Right lobe of liver (tissue), 6 donors: ENCODE results near the gene GPHA2. TPM values are rescaled to one million over a fixed set of nuclear protein-coding genes. Genes with fewer than 3 reads are reported as not detected.

ENCODE experiments used
- ATAC-seq, 4 donors: fragments of 200-7000 bp; cut with Tn5 transposase; one replicate each; pipeline ENCODE4 v1.9.1; 2020; ENCODE audit warnings: mild to moderate bottlenecking in 4 of 4, moderate library complexity in 4 of 4
- DNase-seq, 3 donors: peaks; one replicate each; pipeline ENCODE4 v3.0.0-alpha.2; 2020
- H3K27ac ChIP-seq, 3 donors: fragments of 200-600 bp; one replicate each; pipeline ENCODE4 v1.8.0; 2022
- H3K27me3 ChIP-seq, 2 donors: fragments of 200-600 bp; one replicate each; pipeline ENCODE4 v1.8.0; 2022
- H3K36me3 ChIP-seq, 4 donors: fragments of 200-600 bp; sonication (generic) in 1 of 4; one replicate each; pipeline versions ENCODE4 v1.5.1 to v1.8.0; 2017 to 2022; ENCODE audit warnings: control low read depth in 1 of 4
- H3K4me1 ChIP-seq, 4 donors: fragments of 200-600 bp; sonication (generic) in 1 of 4; one replicate each; pipeline versions ENCODE4 v1.5.1 to v1.8.0; 2017 to 2022; ENCODE audit warnings: control low read depth in 1 of 4
- H3K4me3 ChIP-seq, 3 donors: fragments of 200-600 bp; one replicate each; pipeline ENCODE4 v1.8.0; 2022
- H3K9me3 ChIP-seq, 4 donors: fragments of 200-600 bp; sonication (generic) in 1 of 4; one replicate each; pipeline versions ENCODE4 v1.5.1 to v1.8.0; 2017 to 2022; ENCODE audit warnings: control low read depth in 1 of 4
- CTCF ChIP-seq, 4 donors: fragments of 200-600 bp in 3 of 4; fragments of 450-650 bp in 1 of 4; IDR thresholded peaks; one replicate each; pipeline versions ENCODE4 v1.5.1 to v1.8.0; 2016 to 2022; ENCODE audit warnings: antibody characterized with exemption in 4 of 4, mild to moderate bottlenecking in 2 of 4
- POLR2A ChIP-seq: fragments of 450-650 bp; IDR thresholded peaks from one replicate; pipeline ENCODE4 v1.6.1; 2017; ENCODE audit warnings: antibody characterized with exemption, mild to moderate bottlenecking
- WGBS: methylation state at CpG from one replicate; pipeline ENCODE4 v1.1.6; 2018; ENCODE audit warnings: low coverage, low lambda C conversion rate; ENCODE audit not compliant: insufficient coverage; ENCODE audit errors: missing lambda C conversion rate; 5-methylcytosine and 5-hydroxymethylcytosine counted together
- intact Hi-C, 2 donors: fragments of 100-400 bp; cut with DNase I; formaldehyde crosslinking; loops; one replicate each; pipeline versions ENCODE4 v1.11.2 to v1.14.1; 2022
- total RNA-seq, 6 experiments: library from RNA; depleted of rRNA in 2 of 6; stranded (reverse); fragments of >200 nt in 2 of 6; fragmentation: NEBNext Ultra II Directional in 3 of 6; extraction: Animal tissue kit (Norgen Biotek cat#: 25700) in 3 of 6; gene quantifications; one replicate each; pipeline versions ENCODE4 v1.1.0 to v1.2.4, GENCODE V29; 2016 to 2023
- donor health status: DM: no; HTN: yes; CAD: no.
- donor health status: DM: no; HTN: no; CAD: no.
- donor health status: DM: no; HTN: no; CAD: no.
- donor health status: DM: no; HTN: yes; CAD: no.
- donor health status: DM: no; HTN: yes; CAD: no.

Gene GPHA2
- total RNA-seq, 6 experiments from 2014 or later, result 0.46 TPM; not detected in 5

DNA sequence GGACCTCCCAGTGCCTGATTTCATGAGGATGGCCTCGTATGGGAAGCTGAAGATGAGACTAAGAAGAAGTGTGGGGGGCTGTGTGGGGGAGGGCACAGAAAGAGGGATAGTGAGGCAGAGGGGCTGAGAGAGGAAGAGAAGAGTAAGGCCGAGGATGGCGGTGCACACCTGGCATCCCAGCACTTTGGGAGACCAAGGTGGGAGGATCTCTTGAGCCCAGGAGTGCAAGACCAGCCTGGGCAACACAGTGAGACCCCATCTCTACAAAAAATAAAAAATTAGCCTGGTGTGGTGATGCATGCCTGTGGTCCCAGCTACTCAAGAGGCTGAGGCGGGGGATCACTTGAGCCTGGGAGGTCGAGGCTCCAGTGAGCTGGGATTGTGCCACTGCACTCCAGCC lies 43.8 kb downstream of the GPHA2 start:
- TF ChIP-seq CTCF (IDR thresholded peaks at IDR 0.05) (no peak), POLR2A (no peak)
- Histone ChIP-seq H3K36me3 (no peaks in the 10 kb centered on the region), H3K9me3 (no peaks in the 10 kb centered on the region), H3K4me3 (peak overlapping the region; percentile 75 to 91 (median 91)), H3K27me3 (no peaks in the 10 kb centered on the region), H3K27ac (peak overlapping the region in 2 of 3 donors; percentile 90 to 95), H3K4me1 (peaks cover 0 to 48% (median 14%) of the 10 kb centered on the region in 4 donors)
- WGBS, result 40% methylated on average over 5 of the region's 5 CpGs
- peak in 1 of 3 donors; percentile 49 for DNase-seq
- no peak for ATAC-seq
- intact Hi-C loops, result no loop called here

DNA sequence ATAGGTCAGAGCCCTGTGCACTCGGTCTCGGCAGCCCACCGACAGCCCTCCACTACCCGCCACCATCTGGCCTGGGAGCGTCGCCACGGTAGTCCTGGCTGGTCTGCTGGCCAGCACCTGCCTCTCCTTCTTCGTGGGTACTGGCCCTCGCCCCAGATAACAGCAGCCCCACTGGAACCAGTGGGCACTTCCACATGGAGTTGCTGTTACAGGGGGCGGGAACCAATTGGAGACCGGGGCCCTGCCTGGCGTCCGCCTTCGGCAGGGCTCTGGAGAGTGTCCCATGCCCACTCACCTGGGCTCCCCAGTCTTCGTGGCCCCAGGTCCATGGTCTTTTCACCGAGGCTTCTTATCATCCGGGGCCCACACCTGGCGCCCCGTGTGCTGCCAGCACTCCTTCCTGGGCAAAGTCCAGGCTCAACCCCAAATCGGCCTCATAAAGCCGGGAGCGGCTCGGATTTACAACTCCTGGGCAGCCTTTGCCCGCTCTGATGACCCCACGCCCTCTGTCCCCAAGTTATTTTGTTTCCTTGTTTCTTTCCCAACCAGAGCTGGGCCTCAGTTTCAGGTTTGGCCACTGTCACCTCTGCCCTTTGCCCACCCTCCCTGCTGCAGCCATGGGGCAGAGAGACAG lies 44.4 kb downstream of the GPHA2 start:
- ATAC-seq, result peak; percentile 22 to 45 (median 34)
- WGBS, result 33% methylated on average over 13 of the region's 25 CpGs
- H3K27ac ChIP-seq, result peak overlapping the region in 2 of 3 donors; percentile 90 to 95
- H3K27me3 ChIP-seq, result no peaks in the 10 kb centered on the region
- intact Hi-C loops, result no loop called here
- no peaks in the 10 kb centered on the region for H3K36me3 ChIP-seq
- H3K4me3 ChIP-seq, result peak overlapping the region; percentile 75 to 91 (median 91)
- H3K9me3 ChIP-seq, result no peaks in the 10 kb centered on the region
- TF ChIP-seq POLR2A (no peak), CTCF (IDR thresholded peaks at IDR 0.05) (no peak)
- peak; percentile 62 to 89 (median 85) for DNase-seq
- peaks cover 0 to 49% (median 14%) of the 10 kb centered on the region in 4 donors for H3K4me1 ChIP-seq

- no peaks in the 10 kb centered on the region for H3K27me3 ChIP-seq
- intact Hi-C loops, result no loop called here
- no peak for TF ChIP-seq CTCF (IDR thresholded peaks at IDR 0.05)
- TF ChIP-seq POLR2A, result no peak
- ATAC-seq, result no peak
- 24% methylated on average over 6 of the region's 7 CpGs for WGBS
- peak overlapping the region; percentile 75 to 91 (median 91) for H3K4me3 ChIP-seq
- peaks cover 0 to 57% (median 14%) of the 10 kb centered on the region in 4 donors for H3K4me1 ChIP-seq
- H3K36me3 ChIP-seq, result no peaks in the 10 kb centered on the region
- H3K27ac ChIP-seq, result peak overlapping the region in 2 of 3 donors; percentile 90 to 95
- no peaks in the 10 kb centered on the region for H3K9me3 ChIP-seq
- DNase-seq, result no peak
These were observed 45.2 kb downstream of the GPHA2 start for GRCh38 chr11:64890522-64890939.

DNA sequence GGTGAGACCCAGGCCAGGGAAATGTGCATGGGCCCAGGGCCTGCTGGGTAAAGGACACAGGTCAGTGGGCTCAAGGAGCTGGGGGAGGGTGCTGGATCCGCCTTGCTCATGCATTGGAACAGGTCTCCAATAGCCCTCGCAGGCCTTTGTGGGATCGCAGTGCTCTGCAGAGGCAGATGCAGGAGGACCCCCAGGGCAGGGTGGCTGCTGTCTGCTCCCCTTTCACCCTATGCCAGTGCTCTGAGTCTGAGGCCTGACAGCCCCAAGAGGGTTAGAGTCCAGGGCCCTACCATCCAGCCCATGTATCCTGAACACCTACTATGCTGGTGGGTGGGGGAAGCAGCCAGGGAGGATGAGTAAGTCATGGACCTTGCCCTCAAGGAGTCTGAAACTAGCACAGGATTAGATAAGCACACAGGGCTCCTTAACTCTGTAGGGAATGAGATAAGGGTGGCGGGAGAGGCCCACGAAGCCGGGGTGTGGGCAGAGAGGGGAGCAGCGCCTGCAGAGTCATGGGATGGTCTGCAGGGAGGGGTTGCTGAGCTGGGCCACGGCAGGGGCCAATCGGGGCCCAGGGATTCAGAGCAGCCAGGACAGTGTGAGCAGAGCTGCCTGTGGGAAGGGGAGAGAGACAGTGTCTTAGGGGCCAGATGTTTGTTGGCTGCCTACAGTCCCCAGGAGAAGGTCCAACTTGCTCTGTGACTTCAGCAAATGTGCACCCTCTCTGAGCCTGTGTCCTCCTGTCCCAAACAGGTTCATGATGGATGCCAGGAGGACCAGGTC lies 46.8 kb downstream of the GPHA2 start:
- intact Hi-C loops, result no loop called here
- no peak for DNase-seq
- Histone ChIP-seq H3K4me3 (no peak overlapping the region), H3K27ac (no peak overlapping the region), H3K27me3 (no peaks in the 10 kb centered on the region), H3K36me3 (no peaks in the 10 kb centered on the region), H3K4me1 (peaks cover 0 to 50% (median 10%) of the 10 kb centered on the region in 4 donors), H3K9me3 (no peaks in the 10 kb centered on the region)
- WGBS, result 28% methylated on average over 5 of the region's 9 CpGs
- no peak for ATAC-seq
- TF ChIP-seq POLR2A, result no peak
- no peak for TF ChIP-seq CTCF (IDR thresholded peaks at IDR 0.05)
